Nephron progenitor cell (in vitro differentiated cells): Measurements from ENCODE around the gene NSD2.
A peak's percentile ranks its signal among the peaks of the same experiment; 100 is the strongest.
"Not testable (repeated sequence)": the region's sequence is repeated elsewhere in the genome, so short reads cannot be mapped to it uniquely, and the experiment has no call there.

ENCODE experiments used
- DNase-seq: peaks from one replicate; pipeline ENCODE4 v3.0.0; 2021
- H3K27ac Mint-ChIP-seq: 2 replicates; pipeline ENCODE4 v1.8.0; 2021; ENCODE audit warnings: mild to moderate bottlenecking, moderate library complexity, mixed read lengths
- H3K27me3 Mint-ChIP-seq: 2 replicates; pipeline ENCODE4 v1.8.0; 2021; ENCODE audit warnings: mild to moderate bottlenecking, low read depth, mixed read lengths; ENCODE audit not compliant: poor library complexity
- H3K36me3 Mint-ChIP-seq: 2 replicates; pipeline ENCODE4 v1.8.0; 2021; ENCODE audit warnings: low read depth, mixed read lengths
- H3K4me1 Mint-ChIP-seq: 2 replicates; pipeline ENCODE4 v1.8.0; 2021; ENCODE audit warnings: mixed read lengths
- H3K4me3 Mint-ChIP-seq: 2 replicates; pipeline ENCODE4 v1.8.0; 2021; ENCODE audit warnings: mild to moderate bottlenecking, moderate library complexity, mixed read lengths
- H3K9me3 Mint-ChIP-seq: 2 replicates; pipeline ENCODE4 v1.8.0; 2021; ENCODE audit warnings: mild to moderate bottlenecking, moderate library complexity, mixed read lengths
- CTCF ChIP-seq: fragments of 200-600 bp; sonication (generic); IDR thresholded peaks from 2 replicates; pipeline ENCODE4 v1.5.0; 2021; ENCODE audit warnings: antibody characterized with exemption

Gene NSD2

GRCh38 chr4:1901127-1901526, 29.9 kb downstream of the NSD2 start:
- DNase-seq = no peak
- H3K4me1 Mint-ChIP-seq = peaks cover 48% of the 10 kb centered on the region
- H3K9me3 Mint-ChIP-seq = no peaks in the 10 kb centered on the region
- peaks cover 3% of the 10 kb centered on the region for H3K27me3 Mint-ChIP-seq
- H3K4me3 Mint-ChIP-seq = no peak overlapping the region
- H3K27ac Mint-ChIP-seq = no peak overlapping the region
- H3K36me3 Mint-ChIP-seq = peaks cover 55% of the 10 kb centered on the region
- TF ChIP-seq CTCF = no peak

- peaks cover 3% of the 10 kb centered on the region for H3K27me3 Mint-ChIP-seq
- H3K27ac Mint-ChIP-seq = peak overlapping the region; percentile 39
- no peak for TF ChIP-seq CTCF
- no peaks in the 10 kb centered on the region for H3K9me3 Mint-ChIP-seq
- peaks cover 66% of the 10 kb centered on the region for H3K36me3 Mint-ChIP-seq
- no peak for DNase-seq
- H3K4me3 Mint-ChIP-seq = no peak overlapping the region
- H3K4me1 Mint-ChIP-seq = peaks cover 48% of the 10 kb centered on the region
Observed at GRCh38 chr4:1902243-1902642, 31.1 kb downstream of the NSD2 start.

DNA sequence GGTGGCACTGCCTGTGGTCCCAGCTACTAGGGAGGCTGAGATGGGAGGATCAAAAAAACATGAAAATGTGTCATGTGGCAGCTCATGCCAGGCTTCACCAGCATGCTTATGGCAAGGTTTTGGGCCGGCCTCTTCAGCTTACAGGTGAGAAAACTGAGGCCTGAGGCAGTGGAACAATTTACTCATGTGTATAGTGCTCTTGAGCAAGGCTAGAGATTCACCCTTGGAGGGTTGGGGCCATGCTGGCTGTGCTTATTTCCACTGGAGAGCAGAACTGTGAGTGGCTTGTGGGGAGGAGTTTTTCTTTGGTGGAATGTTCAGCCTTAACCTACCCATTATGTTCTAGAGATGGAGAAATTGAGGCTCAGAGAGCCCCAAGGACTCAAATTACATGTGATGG, 31.8 kb downstream of the NSD2 start:
- Mint-ChIP-seq H3K4me3 (no peak overlapping the region), H3K27ac (no peak overlapping the region), H3K4me1 (peaks cover 48% of the 10 kb centered on the region), H3K9me3 (no peaks in the 10 kb centered on the region), H3K27me3 (peaks cover under 1% of the 10 kb centered on the region), H3K36me3 (peaks cover 67% of the 10 kb centered on the region)
- TF ChIP-seq CTCF = no peak
- no peak for DNase-seq

GRCh38 chr4:1904042-1904441, 32.8 kb downstream of the NSD2 start:
- no peak overlapping the region for H3K27ac Mint-ChIP-seq
- peaks cover 76% of the 10 kb centered on the region for H3K36me3 Mint-ChIP-seq
- no peaks in the 10 kb centered on the region for H3K27me3 Mint-ChIP-seq
- H3K9me3 Mint-ChIP-seq = no peaks in the 10 kb centered on the region
- no peak for TF ChIP-seq CTCF
- no peak overlapping the region for H3K4me3 Mint-ChIP-seq
- peaks cover 43% of the 10 kb centered on the region for H3K4me1 Mint-ChIP-seq
- no peak for DNase-seq

DNA sequence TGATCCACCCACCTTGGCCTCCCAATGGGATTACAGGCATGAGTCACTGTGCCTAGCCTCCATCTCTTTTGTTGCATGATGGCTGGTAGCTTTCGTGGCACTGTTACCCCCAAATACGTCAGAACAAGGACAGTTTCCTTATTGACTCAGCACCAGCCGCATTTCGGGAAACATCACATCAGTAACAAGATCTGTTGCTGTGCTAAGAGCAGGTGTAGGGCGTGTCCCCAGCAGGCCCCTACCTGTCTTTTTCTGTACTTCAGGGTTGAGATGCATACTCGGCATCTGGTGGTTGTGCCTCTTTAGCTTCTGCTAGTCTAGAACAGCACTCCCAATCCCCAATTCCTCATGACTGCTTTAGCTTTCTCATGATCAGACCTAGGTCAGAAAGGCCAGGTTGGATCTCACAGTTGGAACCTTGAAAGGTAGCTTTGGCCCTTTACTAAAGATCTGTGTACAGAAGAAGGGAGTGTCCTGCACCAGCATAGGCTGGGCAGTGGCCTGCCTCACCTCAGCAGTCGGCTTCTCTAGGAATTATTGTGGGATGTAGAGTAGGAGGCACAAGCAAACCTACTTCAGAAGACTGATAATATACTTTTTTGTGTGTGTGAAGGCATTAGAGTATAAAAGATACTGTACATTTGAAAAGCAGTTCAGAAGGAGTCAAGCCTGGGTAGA, 36.8 kb downstream of the NSD2 start:
- no peak for DNase-seq
- Mint-ChIP-seq H3K27ac (peak overlapping the region; percentile 34), H3K36me3 (peaks cover 71% of the 10 kb centered on the region), H3K4me1 (peaks cover 26% of the 10 kb centered on the region), H3K4me3 (no peak overlapping the region), H3K27me3 (no peaks in the 10 kb centered on the region), H3K9me3 (no peaks in the 10 kb centered on the region)
- TF ChIP-seq CTCF = no peak

- H3K4me3 Mint-ChIP-seq, H3K9me3 Mint-ChIP-seq, H3K27ac Mint-ChIP-seq, DNase-seq, H3K27me3 Mint-ChIP-seq: not testable (repeated sequence)
- Mint-ChIP-seq H3K4me1 (peaks cover 18% of the 10 kb centered on the region), H3K36me3 (peaks cover 70% of the 10 kb centered on the region)
Observed at GRCh38 chr4:1909696-1910095, 38.5 kb downstream of the NSD2 start.
